ENCODE measurements around the gene WNT10A. TPM values are rescaled to one million over a fixed set of nuclear protein-coding genes. Genes with fewer than 3 reads are reported as not detected.

Gene WNT10A
- total and polyA plus RNA-seq, 2 of the 8 experiments (the other 6 are each of a cell fraction or from before 2014, with no cell fraction given): 0.05 TPM; not detected in 1

DNA sequence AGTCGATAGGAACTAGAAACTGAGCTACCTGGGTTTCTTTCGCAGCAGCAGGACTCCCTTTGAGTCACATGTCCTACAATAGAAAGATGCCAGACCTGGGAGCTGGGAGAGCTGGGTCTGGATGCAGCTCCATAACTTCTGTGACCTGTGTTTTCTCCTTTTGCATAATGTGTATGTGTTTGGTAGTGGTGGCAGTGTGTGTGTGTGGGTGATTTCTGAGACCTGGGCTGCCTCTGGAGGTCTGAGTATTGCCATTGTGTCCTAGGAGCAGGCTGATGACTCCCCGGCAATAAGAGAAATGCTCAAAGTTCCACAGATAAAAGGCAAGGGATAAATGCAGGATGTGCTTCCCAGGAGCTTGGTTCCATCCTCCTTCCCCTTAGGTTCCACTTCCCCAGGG lies 6.4 kb downstream of the WNT10A start:
- Histone ChIP-seq H3K4me1 (replicated peaks in 1 of 4; ENCODE audit: control insufficient read depth in 3 of 4, insufficient read depth in 4 of 4, low read length in 3 of 4) (peaks cover 0 to 8% (median 2%) of the 10 kb centered on the region in 4 experiments; a peak in 4 of 7 replicates), H4K20me1 (replicated peaks in 1 of 2; ENCODE audit: control insufficient read depth in 1 of 2, insufficient read depth in 2 of 2, low read length in 2 of 2) (peaks cover 6 to 23% of the 10 kb centered on the region in 2 experiments), H4K5ac (ENCODE audit: insufficient read length, low read depth, low read length) (no peak overlapping the region), H3K18ac (ENCODE audit: extremely low read depth, low read length) (no peak overlapping the region), H4K91ac (replicated peaks; ENCODE audit: insufficient read length, low read length) (no peak overlapping the region), H2BK12ac (ENCODE audit: low read depth, low read length) (no peak overlapping the region), H3K14ac (ENCODE audit: insufficient read length) (no peak overlapping the region), H2BK20ac (ENCODE audit: low read length) (no peak overlapping the region), H4K8ac (ENCODE audit: extremely low read depth, insufficient read depth, low read length) (no peak overlapping the region), H2AK5ac (ENCODE audit: low read depth, low read length) (no peak overlapping the region), H3K4ac (replicated peaks; ENCODE audit: insufficient read length, low read depth, low read length) (no peak overlapping the region), H3K4me2 (ENCODE audit: insufficient read depth in 1 of 2, low read depth in 2 of 2, low read length in 2 of 2) (no peak overlapping the region), H3K79me2 (ENCODE audit: control insufficient read depth in 1 of 2, insufficient read depth in 2 of 2, low read length in 2 of 2) (no peaks in the 10 kb centered on the region), H3K9ac (replicated peaks in 1 of 4; ENCODE audit: extremely low read depth in 1 of 4, low read depth in 3 of 4, low read length in 3 of 4) (no peak overlapping the region), H3K23ac (ENCODE audit: insufficient read length) (no peak overlapping the region), H3K36me3 (ENCODE audit: control insufficient read depth in 2 of 4, insufficient read depth in 4 of 4, low read length in 3 of 4) (peaks cover 0 to 4% (median 0%) of the 10 kb centered on the region in 4 experiments; a peak in 1 of 8 replicates), H3K23me2 (ENCODE audit: low read depth, low read length) (peaks cover 2% of the 10 kb centered on the region; the same call in 1 of the 2 replicates), H2BK120ac (replicated peaks; ENCODE audit: low read depth, low read length) (no peak overlapping the region), H3K27ac (ENCODE audit: low read depth, low read length) (no peak overlapping the region), H3K4me3 (ENCODE audit: extremely low read depth in 1 of 4, insufficient read depth in 2 of 4, low read depth in 3 of 4, low read length in 4 of 4) (no peak overlapping the region), H3K27me3 (replicated peaks in 1 of 4; ENCODE audit: control insufficient read depth in 3 of 4, extremely low read depth in 1 of 4, insufficient read depth in 3 of 4, low read length in 3 of 4) (peaks cover 75 to 93% (median 90%) of the 10 kb centered on the region in 4 experiments), H2BK5ac (ENCODE audit: low read depth, low read length) (no peak overlapping the region), H3K79me1 (ENCODE audit: low read depth, low read length) (no peaks in the 10 kb centered on the region; the same call in 1 of the 2 replicates), H3K56ac (replicated peaks; ENCODE audit: insufficient read length, low read depth, low read length) (no peak overlapping the region), H3K9me3 (ENCODE audit: insufficient read depth in 2 of 2, low read depth in 1 of 2, low read length in 1 of 2) (no peaks in the 10 kb centered on the region), H2BK15ac (ENCODE audit: low read length) (no peak overlapping the region), H2AFZ (ENCODE audit: low read length) (no peak overlapping the region)
- ChIA-PET CTCF (ENCODE audit: partially characterized antibody) (interaction anchor here (0.8 to 21.8 kb wide), 15 partner anchors 4 to 156 kb away, joined by 3 to 783 read pairs (median 6); partner anchors contain the start of gene WNT10A), POLR2A (ENCODE audit: partially characterized antibody) (interaction anchor here (1.7 kb wide), 1 partner anchor 13 kb away, joined by 4 read pairs; no protein-coding TSS in a partner anchor)
- FAIRE-seq (no peak), DNase-seq (ENCODE audit: low read depth in 1 of 2, low spot score in 2 of 2) (no peak)
- 74% methylated on average over 3 of the region's 3 CpGs; no CpG with 5 or more reads in 1 of the 2 experiments for WGBS, 2 experiments (ENCODE audit: extremely low coverage in 1 of 2, insufficient coverage in 1 of 2, insufficient read length in 1 of 2, insufficient replicate concordance in 2 of 2, low coverage in 1 of 2, low lambda C conversion rate in 2 of 2, missing lambda C conversion rate in 1 of 2)
- no peak for TF ChIP-seq POU5F1 (IDR thresholded peaks at IDR 0.05; ENCODE audit: low read depth, low read length)

Measured in H1 (cell line).